Ascending aorta (tissue), 2 donors: ENCODE results near the gene DPYSL3. TPM values are rescaled to one million over a fixed set of nuclear protein-coding genes. Genes with fewer than 3 reads are reported as not detected.

Experiments
- DNase-seq, 2 donors: peaks; one replicate each; pipeline ENCODE4 v3.0.0-alpha.2; 2019; ENCODE audit warnings: low spot score in 2 of 2
- H3K27ac ChIP-seq, 2 donors: fragments of 200-600 bp; sonication (generic); one replicate each; pipeline ENCODE4 v1.5.1; 2016 to 2017; ENCODE audit warnings: mild to moderate bottlenecking in 1 of 2
- H3K27me3 ChIP-seq: fragments of 200-600 bp; sonication (generic); one replicate; pipeline ENCODE4 v1.5.1; 2017
- H3K36me3 ChIP-seq, 2 donors: fragments of 200-600 bp; sonication (generic); one replicate each; pipeline ENCODE4 v1.5.1; 2016
- H3K4me1 ChIP-seq, 2 donors: fragments of 200-600 bp; sonication (generic); one replicate each; pipeline ENCODE4 v1.5.1; 2016 to 2017; ENCODE audit warnings: mild to moderate bottlenecking in 1 of 2
- H3K4me3 ChIP-seq, 2 donors: fragments of 200-600 bp; sonication (generic); one replicate each; pipeline ENCODE4 v1.5.1; 2016 to 2017; ENCODE audit warnings: mild to moderate bottlenecking in 1 of 2
- H3K9me3 ChIP-seq, 2 donors: fragments of 200-600 bp; sonication (generic); one replicate each; pipeline ENCODE4 v1.5.1; 2016
- intact Hi-C: fragments of 100-400 bp; cut with DNase I; formaldehyde crosslinking; loops from one replicate; pipeline ENCODE4 v1.15.1; 2023
- total RNA-seq: library from RNA; depleted of rRNA; stranded (reverse); fragments of >200 nt; gene quantifications from one replicate; pipeline ENCODE4 v1.1.0, GENCODE V29; 2016
- TF ChIP-seq, protein P1 (sequence below), 3 experiments: fragments of 200-600 bp in 2 of 3; fragments of 450-650 bp in 1 of 3; sonication (generic) in 2 of 3; IDR thresholded peaks; one replicate each; pipeline ENCODE4 v1.5.1; 2016 to 2019; ENCODE audit warnings: antibody characterized with exemption in 3 of 3, mild to moderate bottlenecking in 1 of 3, moderate library complexity in 1 of 3

The DPYSL3 gene
- total RNA-seq, 1 donor from 2014 or later = 110 TPM

DNA sequence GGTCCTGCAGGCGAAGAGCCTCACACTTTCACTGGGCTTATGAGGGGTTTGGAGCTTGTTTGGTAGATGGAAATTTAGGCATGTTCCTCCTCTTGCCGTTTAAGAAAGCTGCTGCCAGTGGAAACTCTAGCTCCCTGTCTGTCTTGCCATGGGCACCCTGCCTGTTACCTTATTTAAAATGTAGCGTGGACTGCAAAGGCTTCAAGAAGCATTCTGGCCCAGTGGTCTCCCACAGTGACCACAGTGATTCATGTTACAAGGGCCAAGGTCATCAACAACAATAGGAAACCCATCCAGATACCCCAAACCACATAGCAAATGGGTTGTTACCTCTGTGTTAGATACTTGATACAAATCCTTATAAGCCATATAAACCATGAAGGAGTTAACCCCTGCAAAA, 96.6 kb downstream of the DPYSL3 start:
- peaks cover 23 to 33% of the 10 kb centered on the region in 2 donors for H3K36me3 ChIP-seq
- H3K4me1 ChIP-seq = peaks cover 23 to 68% of the 10 kb centered on the region in 2 donors
- no peaks in the 10 kb centered on the region for H3K27me3 ChIP-seq
- no peak for DNase-seq
- TF ChIP-seq, protein P1, sequence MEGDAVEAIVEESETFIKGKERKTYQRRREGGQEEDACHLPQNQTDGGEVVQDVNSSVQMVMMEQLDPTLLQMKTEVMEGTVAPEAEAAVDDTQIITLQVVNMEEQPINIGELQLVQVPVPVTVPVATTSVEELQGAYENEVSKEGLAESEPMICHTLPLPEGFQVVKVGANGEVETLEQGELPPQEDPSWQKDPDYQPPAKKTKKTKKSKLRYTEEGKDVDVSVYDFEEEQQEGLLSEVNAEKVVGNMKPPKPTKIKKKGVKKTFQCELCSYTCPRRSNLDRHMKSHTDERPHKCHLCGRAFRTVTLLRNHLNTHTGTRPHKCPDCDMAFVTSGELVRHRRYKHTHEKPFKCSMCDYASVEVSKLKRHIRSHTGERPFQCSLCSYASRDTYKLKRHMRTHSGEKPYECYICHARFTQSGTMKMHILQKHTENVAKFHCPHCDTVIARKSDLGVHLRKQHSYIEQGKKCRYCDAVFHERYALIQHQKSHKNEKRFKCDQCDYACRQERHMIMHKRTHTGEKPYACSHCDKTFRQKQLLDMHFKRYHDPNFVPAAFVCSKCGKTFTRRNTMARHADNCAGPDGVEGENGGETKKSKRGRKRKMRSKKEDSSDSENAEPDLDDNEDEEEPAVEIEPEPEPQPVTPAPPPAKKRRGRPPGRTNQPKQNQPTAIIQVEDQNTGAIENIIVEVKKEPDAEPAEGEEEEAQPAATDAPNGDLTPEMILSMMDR (IDR thresholded peaks at IDR 0.05) = no peak
- H3K9me3 ChIP-seq = no peaks in the 10 kb centered on the region
- peak overlapping the region; percentile 94 to 98 for H3K27ac ChIP-seq
- no peak overlapping the region for H3K4me3 ChIP-seq
- intact Hi-C loops = no loop called here

DNA sequence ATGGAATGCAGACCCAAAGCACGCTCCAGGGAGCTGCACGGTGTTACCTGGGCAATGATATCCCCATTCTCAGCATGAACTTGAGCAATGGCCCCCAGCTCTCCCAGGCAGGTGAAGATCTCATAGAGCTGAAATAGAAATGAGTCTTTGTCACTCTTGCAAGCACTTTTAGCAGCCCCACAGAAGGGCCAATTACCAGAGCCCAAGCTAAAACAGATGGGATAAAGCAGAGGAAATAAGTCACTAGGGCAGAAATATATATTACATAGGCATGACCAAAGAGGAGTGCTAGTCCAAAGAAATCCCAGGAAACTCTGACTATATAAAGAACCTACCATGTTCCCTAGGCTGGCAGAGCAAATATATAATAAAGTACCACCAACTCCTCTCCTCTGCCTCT, 97.3 kb downstream of the DPYSL3 start:
- intact Hi-C loops = no loop called here
- Histone ChIP-seq H3K27me3 (no peaks in the 10 kb centered on the region), H3K27ac (peak overlapping the region; percentile 94 to 98), H3K4me1 (peaks cover 24 to 66% of the 10 kb centered on the region in 2 donors), H3K4me3 (no peak overlapping the region), H3K36me3 (peaks cover 23 to 36% of the 10 kb centered on the region in 2 donors), H3K9me3 (no peaks in the 10 kb centered on the region)
- DNase-seq = no peak
- TF ChIP-seq, protein P1 (IDR thresholded peaks at IDR 0.05) = no peak

DNA sequence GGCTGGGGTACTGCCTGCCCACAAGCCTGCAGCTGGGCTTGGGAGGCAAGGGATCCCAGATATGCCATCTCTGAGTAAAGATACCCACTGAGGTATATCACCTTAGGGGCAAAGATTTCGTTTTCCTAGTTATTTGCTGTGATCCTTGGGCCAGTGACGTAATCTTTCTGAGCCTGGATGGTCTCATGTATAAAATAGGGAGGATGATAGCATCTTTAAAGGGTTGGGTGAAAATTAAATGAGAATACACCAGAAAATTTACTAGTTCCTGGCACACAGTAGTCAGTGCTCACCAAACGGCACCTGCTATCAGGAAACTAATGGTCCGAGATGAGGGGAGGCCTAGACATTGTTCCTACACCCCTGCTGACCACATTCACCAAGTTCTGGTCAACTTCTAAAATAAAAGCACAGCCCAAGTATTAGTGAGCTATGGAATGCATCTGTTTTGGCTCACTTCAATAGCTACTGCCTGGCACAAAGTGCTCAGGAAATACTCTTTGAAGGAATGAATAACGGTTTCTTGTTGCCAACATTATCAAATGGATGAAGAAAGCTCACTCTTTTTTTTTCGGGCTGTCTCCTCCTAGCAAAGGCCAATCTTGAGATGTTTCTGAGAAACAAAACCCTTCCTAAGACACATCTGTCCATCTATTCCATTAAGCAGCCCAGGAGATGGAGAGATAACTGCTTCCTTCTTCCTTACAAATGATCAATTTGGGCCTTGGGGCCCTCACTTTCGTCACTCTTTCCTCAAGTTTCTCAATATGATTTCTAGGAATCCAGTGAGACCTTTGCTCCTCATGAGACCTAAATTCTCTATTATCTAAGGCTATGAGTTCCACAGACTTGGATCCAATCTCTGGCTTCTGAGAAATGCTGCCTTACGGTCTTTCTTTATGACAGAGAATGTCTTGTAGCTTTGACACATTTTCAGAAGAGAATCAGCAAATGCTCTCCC, 98.2 kb downstream of the DPYSL3 start:
- H3K9me3 ChIP-seq = no peaks in the 10 kb centered on the region
- peaks cover 23 to 36% of the 10 kb centered on the region in 2 donors for H3K36me3 ChIP-seq
- no peaks in the 10 kb centered on the region for H3K27me3 ChIP-seq
- intact Hi-C loops = no loop called here
- no peak for DNase-seq
- peaks cover 26 to 67% of the 10 kb centered on the region in 2 donors for H3K4me1 ChIP-seq
- TF ChIP-seq, protein P1 (IDR thresholded peaks at IDR 0.05) = no peak
- H3K27ac ChIP-seq = peak overlapping the region; percentile 94 to 98
- no peak overlapping the region for H3K4me3 ChIP-seq

DNA sequence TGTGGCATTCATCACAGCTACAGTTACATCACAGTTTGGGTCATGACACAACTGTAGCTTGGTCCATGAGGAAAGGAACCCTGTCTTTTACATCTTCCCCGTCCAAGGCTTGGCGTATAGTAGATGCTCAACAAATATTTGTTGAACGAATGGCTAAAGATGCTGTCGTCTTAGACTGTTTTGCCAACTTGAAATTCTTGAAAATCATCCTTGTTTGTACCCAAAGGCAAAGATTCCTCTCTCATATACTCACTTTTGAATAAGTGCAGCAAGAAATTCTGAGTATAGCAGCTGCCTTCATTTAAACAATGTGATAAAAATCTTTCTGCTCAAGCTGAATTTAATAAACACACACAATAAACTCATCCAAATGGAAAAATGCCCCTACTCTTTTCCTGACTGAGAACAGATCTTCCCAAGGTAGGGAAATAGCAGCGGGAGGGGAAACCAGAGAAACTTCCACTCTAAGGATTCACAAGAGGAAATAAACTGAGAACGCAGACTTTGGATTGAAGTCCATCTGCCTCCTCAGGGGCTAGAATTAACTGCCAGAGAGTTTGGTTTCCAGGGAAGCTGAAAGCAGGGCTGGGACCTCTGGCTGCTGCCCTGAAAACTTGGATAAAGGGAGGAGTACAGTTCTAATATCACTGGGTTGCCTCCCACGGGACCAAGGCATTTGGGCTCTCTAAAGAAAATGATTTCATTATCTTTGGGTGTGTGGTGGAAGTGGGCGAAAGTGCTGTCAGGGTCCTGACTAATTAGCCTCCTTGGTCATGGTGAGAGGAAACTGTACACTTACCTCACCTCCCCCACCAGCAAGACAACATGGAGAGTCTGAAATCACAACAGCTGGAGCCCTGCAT, 99.1 kb downstream of the DPYSL3 start:
- H3K36me3 ChIP-seq = peaks cover 22 to 34% of the 10 kb centered on the region in 2 donors
- no peaks in the 10 kb centered on the region for H3K27me3 ChIP-seq
- H3K27ac ChIP-seq = peak overlapping the region; percentile 94 to 98
- no peaks in the 10 kb centered on the region for H3K9me3 ChIP-seq
- TF ChIP-seq, protein P1 (IDR thresholded peaks at IDR 0.05) = no peak
- H3K4me3 ChIP-seq = no peak overlapping the region
- intact Hi-C loops = no loop called here
- no peak for DNase-seq
- H3K4me1 ChIP-seq = peaks cover 24 to 67% of the 10 kb centered on the region in 2 donors

DNA sequence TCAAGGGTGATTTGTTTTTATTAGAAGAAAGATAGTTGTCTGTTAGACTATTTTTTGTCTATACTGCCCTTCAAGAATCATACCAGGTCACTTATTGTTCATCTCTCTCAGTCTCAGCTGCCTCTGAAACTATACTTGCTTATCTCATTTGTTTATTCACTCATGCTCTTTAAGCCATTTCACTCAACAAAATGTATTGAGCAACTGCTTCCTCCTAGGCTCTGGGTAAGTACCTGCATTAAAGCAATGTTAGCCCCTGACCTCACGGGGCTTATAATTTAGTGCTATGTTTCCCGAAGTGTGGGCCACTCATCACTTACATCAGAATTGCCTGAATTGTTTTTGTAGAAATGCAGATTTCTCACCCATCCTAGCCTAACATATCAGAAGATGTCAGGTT, 100.9 kb downstream of the DPYSL3 start:
- peaks cover 35 to 79% of the 10 kb centered on the region in 2 donors for H3K4me1 ChIP-seq
- no peaks in the 10 kb centered on the region for H3K9me3 ChIP-seq
- H3K36me3 ChIP-seq = peaks cover 8 to 25% of the 10 kb centered on the region in 2 donors
- H3K27ac ChIP-seq = peak overlapping the region; percentile 94 to 98
- H3K27me3 ChIP-seq = no peaks in the 10 kb centered on the region
- no peak overlapping the region for H3K4me3 ChIP-seq
- TF ChIP-seq, protein P1 (IDR thresholded peaks at IDR 0.05) = no peak
- intact Hi-C loops = no loop called here
- DNase-seq = no peak
